GM19240 (cell line): ENCODE measurements around the gene ADGRG1.
"Not testable (repeated sequence)": the region's sequence is repeated elsewhere in the genome, so short reads cannot be mapped to it uniquely, and the experiment has no call there.

Experiments used
- DNase-seq: peaks from one replicate; pipeline ENCODE4 v3.0.0; 2011; ENCODE audit warnings: low spot score; ENCODE audit not compliant: insufficient read length

ADGRG1 gene

DNA sequence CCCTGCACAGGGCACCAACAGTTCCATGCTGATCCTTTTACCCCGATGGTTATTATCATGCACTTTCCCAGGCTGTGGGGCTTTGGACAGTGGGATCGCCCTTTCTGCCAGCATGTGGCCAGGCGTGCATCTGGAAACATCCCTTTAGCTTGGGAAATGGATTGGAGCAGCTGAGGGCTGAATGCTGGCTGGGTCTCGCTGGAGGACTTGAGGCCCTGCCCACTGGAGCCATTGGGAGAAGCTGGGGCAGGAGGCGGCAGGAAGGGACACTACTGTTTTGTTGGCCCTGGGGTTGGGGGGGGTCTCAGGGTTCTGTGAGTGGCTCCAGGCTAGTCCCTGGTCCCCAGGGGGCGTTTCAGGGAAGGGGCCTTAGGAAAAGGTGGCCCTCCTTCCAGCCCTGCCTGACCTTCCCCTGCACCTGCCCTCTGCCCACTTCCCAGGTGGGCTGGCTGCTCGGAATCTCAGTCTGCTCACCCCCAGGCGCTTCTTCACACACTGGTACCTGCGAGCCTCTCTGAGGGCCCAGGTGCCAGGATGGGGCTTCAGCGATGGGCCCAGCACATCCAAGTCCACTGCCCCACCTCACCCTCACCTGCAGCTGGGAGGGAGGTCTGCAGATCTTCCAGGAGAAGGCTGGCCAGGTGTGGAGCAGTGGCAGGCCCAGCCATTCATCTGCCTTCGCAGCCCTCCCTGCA lies 38.1 kb downstream of the ADGRG1 start:
- DNase-seq, result no peak

DNA sequence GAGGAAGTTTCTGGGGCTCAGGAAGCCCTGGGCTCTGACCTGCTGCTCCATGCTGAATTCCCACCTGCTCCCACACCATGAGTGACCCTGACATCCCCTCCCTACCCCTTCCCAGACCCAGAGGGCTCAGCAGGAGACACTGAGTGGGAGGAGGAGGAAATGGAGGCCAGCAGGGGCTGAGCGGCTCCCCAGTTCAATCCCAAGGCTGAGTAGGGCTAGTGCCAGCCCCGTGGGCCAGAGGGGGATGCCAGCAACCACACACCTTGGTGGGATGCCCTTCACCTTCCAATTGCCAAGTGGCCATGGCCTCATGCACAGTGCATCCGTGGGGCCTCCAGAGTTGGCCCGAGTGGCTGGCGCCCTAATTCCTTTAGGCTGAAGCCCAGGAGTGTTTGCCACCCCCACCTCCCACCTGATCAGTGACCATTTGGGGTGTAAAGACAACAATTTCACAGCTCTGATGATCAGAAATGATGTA lies 38.7 kb downstream of the ADGRG1 start:
- no peak for DNase-seq

DNA sequence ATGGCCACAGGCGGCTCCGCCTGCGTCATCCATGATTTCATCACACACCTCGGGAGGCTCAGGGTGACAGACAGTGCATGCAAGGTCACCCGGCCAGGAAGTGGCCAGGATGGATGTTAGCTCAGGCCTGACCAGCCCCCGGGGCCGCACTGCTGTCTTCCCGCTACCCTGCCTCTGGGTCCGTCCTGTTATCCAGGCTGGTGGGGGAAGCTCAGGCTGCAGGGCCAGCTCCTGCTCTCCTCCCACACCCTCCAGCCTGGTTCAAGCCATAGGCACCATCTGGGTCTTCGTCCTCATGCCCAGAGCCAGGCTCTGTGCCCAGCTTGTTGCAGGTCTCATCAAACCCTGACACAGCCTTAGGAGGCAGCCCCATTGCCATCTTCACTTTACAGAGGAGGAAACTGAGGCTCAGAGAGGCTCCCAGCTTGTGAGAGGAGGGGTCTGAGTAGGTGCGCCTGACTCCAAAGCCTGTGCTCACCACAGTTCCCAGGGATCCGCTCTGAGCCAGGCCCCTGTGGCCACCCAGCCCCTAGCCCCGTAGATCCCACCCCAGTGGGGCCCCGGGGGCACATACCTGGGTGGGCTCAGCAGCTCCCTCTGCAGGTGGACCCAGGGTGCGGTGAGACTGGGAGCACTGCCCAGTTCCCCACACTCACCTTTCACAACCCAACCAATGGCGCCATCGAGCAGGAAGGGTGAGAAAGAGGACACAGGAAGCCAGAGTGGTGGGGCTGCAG lies 39.3 kb downstream of the ADGRG1 start:
- no peak for DNase-seq

DNA sequence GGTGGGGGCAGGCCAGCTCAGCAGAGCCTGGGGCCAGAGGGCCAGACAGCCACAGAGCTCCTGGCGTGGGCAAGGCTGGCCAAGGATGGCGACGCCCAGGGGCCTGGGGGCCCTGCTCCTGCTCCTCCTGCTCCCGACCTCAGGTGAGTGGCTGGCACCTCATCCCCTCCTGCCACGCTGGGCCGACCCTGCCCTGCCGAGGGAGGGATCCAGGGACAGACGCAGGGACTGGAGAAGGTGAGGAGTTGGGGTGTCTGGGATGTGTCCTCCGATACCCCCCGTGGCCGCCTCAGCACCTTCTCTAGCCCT lies 39.8 kb downstream of the ADGRG1 start, which contains the start of gene ADGRG3:
ADGRG3 (plus strand) TSS at position 44 of the 309 bp plus-strand sequence; CDS start at position 86, 42 bp downstream.
- no peak for DNase-seq

DNA sequence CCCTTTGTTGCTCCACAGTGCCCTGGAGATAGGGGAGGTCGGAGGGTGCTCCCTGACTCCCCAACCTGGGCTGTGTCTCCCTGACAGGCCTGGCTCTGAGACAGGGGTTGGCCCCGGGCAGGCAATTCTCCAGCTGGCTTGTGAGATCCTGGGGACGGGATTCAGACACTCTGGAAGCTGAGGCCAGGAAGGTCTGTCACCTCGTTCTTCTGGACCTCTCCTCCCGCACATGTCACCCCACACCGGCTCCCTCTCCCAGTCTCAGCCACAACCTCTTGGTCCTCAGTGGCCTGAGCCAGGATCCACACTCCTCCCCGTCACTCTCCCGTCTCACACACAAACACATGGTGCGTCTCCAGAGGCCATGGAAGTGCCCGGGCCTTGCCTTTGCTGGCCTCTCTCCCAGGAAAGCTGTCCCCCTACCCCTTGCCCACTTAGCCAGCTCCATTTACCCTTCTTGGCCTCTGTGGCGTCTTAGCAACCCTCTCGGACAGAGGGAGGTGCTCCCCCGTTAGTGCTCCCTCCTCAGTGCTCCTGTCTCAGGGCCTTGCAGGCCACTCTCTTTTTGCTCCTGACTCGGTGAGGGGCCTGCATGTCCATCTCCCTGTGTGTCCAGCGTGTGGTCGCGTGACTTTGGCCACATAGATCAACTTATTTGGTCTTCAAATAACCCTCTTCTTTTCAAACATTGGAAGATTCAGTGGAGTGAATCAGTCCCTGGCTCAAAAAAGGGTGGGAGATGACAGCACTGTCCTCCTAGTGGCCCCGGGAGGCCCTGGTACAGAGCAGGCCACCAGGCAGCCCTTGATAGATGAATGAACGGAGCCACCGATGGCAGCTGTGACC lies 40.4 kb downstream of the ADGRG1 start:
- DNase-seq, result no peak

DNA sequence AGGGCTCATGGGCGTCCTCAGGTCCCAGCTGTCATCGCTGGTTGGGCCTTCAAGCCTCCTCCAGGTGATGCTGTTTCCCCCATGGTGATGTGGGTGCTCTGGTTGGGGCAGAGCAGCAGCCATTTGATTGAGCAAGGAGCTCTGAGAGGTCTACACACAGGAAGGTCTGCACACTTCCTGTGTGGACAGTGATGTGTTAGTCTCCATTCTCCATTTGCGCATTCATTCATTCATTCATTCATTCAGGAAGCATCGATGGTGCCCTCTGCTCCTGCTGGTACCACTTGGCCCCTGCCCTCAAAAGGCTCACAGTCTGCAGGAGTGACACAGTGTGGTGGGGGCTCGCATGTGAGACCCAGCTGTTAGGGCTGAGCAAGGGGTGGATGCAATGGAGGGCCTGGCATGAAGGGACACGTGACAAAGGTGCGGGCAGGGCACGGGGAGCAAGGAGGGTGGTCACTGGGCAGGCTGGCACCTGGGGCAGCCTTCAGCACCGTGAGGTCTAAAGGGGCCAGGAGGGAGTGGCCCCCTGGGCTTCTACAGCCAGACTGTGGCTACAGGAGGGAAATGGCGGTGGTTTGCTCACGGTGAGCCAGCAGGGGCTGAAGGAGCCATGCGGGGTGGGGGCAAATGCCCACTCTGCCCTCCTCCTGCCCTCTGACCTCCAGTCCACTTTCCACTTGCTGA lies 41.2 kb downstream of the ADGRG1 start:
- no peak for DNase-seq

DNA sequence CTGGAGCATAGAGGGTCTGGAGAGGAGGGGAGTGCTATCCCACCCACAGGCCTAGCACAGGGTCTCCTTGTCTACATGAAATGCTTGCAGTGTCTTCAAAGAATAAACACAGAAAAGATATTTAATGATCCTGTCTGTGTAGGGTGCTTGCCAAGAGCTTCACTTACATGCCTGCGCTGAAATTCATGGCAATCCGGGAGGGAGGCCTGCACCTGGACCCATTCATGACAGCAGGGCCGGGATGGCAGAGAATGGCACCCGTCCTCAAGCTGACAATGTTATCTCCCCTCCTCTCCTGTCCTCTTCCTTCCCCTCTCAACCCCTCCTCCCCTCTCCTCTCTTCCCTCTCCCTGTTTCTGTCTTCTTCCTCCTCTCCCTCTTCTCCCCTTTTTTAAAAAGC lies 41.8 kb downstream of the ADGRG1 start:
- DNase-seq, result no peak

DNA sequence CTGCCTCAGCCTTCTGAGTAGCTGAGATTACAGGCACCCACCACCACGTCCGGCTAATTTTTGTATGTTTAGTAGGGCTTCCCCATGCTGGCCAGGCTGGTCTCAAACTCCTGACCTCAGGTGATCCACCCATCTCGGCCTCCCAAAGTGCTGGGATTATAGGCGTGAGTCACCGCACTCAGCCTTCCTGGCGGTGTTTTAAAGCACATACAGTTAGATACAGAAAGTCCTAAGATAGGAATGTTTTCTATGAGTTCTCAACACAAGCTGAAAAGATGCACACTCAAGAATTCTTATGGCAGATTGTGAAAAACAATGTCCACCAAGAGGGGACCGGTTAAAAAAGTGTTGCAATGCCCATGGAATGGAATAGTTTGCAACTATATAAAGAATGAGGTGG lies 43.0 kb downstream of the ADGRG1 start:
- not testable (repeated sequence) for DNase-seq

DNA sequence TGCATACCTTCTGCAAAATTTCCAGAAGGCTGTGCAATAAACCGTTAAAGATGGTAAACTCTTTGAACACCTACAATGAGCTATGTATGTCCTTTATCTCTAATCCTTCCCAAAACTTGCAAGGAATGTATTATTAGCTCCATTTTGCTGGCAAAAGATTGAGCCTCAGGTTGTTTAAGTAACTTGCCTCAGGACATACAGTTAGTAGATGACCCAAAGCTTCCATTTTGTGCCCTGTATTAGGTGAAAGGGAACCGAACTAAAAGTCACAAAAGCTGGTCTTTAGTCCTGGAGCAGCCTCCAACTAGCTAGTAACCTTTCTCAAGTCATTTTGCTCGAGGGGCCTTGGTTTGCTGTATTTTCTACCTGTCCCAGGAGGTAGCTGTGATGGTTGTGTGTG lies 44.0 kb downstream of the ADGRG1 start:
- DNase-seq, result no peak

DNA sequence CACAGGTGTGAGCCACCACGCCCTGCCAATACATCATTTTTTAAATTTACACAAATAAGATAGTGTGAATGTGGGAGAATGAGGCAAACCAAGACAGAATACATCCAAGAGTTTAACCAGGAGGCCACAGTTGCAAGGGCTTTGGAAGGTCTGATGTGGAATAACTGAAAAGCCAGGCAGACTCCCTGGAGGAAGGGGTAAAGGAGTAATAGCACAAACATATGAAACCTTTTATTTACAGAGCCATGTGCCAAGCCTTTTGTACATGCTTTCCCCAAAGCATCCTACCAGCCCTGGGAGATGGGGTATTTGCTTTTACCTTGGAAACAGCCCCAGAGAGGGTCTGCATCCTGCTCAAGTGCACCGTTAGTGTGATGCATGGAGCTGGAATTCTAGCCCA lies 44.4 kb downstream of the ADGRG1 start:
- no peak for DNase-seq

DNA sequence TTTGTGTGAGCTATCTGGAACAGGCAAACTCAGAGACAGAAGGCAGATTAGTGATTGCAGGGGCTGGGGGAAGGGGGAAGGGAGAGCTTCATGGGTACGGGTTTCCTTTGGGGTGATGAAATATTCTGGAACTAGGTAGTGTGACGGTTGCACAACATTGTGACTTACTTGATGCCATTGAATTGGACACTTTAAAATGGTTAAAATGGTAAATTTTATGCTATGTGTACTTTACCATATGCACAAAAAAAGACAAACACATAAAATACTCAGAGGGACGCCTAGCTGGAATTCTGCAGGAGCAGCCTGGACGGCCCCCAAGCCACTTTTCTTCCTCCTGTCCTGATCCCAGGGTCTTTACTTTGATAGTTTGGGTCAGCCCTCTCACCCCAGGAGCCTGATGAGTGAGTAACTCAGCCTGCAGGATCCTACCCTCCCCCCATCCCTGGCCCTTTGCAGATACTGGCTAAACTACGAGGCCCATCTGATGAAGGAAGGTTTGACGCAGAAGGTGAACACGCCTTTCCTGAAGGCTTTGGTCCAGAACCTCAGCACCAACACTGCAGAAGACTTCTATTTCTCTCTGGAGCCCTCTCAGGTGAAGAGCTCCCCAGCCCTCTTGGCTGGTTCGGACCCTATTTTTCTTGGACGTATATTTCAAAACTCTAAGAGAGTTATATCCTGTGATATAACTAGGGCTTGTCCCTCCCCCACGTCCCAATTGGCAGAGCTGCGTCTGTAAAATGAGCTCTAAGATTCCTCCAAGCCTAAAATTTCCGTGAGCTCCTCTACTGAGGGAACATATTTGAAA lies 47.5 kb downstream of the ADGRG1 start:
- no peak for DNase-seq

DNA sequence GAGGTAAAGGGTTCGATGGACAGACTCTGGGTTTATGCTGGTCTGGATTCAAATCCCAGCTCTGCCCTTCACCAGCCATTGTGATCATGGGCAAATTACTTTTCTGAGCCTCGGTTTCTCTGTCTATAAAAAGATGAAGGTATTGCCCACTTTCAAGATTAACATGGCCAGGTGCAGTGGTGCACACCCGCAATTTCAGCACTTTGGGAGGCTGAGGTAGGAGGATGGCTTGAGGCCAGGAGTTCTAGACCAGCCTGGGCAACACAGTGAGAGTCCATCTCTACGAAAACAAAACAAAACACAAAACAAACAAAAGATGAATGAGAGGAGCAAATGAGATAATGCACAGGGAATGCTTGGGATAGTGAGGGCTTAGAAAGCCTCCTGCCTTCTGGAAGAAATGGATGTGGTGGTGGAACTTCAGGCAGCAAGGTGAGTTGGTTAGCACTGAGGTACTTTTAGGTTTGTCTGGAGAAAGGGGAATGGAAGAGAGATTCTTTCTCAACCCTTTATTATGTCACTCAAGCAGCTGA lies 48.2 kb downstream of the ADGRG1 start:
- no peak for DNase-seq

DNA sequence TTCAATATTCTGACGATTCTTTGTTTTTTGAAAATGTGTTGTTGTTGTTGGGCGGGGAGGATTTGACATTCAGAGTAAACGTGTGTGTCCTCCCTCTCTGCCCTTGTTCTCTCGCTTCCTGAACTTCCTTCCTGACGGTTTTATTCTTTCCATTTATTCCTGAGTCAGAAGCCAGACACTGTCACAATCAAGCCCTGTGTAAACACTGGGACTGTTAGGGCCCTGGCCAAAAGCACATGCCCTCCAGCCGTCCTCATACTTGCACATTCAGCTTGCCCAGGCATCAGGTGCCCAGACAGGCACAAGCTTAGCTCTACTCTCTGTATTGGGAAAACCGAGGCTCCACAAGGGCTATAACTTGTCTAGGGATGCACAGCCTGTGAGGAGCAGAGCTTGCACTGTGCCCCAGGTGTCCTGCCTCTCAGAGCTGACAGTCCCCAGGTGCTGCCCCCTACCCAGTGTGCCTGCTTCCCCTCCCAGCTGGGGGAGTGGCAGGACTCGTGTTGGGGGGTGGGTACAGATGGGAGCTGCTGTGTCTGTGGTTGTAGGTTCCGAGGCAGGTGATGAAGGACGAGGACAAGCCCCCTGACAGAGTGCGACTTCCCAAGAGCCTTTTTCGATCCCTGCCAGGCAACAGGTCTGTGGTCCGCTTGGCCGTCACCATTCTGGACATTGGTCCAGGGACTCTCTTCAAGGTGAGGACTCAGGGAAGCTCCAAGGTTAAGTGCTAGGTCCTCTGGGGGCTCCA lies 49.4 kb downstream of the ADGRG1 start:
- DNase-seq, result no peak

DNA sequence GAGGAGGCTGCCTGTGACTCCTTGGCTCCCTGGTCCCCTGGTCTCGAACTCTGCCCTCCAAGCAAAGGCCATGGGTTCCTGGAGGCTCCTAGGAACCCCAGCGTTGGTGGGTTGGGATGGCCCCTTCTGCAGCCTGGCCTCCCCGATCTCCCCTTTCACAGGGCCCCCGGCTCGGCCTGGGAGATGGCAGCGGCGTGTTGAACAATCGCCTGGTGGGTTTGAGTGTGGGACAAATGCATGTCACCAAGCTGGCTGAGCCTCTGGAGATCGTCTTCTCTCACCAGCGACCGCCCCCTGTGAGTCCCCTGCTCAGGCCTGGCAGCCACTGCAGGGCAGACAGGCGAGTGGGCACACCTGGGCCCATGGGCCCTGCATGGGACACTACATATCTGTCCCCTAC lies 50.6 kb downstream of the ADGRG1 start:
- DNase-seq, result no peak

DNA sequence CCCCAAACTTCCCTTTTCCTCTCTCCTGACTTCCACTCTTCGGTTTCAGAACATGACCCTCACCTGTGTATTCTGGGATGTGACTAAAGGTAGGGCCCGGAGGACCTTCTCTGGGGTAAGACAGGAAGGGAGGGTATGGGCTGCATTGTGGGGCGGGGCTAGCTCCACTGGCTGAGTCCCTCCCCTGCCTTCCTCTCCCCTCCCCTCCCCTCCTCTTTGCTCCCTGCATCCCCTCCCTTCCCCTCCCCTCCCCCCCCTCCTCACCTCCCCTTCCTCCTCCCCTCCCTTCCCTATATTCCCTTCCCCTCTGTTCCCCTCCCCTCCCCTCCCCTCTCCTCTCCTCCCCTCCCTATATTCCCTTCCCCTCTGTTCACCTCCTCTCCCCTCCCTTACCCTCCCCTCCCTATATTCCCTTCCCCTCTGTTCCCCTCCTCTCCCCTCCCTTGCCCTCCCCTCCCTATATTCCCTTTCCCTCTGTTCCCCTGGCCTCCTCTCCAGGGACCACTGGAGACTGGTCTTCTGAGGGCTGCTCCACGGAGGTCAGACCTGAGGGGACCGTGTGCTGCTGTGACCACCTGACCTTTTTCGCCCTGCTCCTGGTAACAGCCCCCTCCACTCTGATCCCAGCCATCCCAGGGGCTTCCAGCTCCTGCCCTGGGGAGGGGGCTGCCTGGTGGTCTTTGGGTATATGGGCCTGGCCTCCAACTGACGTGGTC lies 51.5 kb downstream of the ADGRG1 start:
- no peak for DNase-seq

DNA sequence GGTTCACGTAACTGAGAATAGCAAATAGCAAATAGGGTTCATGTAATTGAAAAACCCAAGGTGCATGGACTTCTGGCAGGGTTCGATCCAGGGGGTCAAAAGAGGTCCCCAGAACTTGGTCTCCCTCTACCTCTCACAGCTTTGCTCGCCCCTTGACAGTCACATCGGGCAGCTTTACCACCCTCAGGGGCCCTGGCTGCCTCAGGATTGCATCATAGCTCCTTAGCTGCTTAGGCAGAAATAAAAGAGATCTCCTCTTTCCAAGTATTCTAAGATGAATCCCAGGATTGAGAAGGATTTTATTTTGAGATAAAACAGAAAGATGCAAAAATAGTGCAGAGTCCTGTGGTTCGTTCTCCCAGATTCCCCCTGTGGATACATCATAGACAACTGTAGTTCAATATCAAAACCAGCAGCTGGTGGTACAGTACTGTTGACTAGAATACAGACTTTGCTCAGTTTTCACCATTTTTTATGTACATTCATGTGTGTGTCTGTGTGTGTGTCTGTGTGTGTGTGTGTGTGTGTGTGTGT lies 52.5 kb downstream of the ADGRG1 start:
- DNase-seq, result no peak

DNA sequence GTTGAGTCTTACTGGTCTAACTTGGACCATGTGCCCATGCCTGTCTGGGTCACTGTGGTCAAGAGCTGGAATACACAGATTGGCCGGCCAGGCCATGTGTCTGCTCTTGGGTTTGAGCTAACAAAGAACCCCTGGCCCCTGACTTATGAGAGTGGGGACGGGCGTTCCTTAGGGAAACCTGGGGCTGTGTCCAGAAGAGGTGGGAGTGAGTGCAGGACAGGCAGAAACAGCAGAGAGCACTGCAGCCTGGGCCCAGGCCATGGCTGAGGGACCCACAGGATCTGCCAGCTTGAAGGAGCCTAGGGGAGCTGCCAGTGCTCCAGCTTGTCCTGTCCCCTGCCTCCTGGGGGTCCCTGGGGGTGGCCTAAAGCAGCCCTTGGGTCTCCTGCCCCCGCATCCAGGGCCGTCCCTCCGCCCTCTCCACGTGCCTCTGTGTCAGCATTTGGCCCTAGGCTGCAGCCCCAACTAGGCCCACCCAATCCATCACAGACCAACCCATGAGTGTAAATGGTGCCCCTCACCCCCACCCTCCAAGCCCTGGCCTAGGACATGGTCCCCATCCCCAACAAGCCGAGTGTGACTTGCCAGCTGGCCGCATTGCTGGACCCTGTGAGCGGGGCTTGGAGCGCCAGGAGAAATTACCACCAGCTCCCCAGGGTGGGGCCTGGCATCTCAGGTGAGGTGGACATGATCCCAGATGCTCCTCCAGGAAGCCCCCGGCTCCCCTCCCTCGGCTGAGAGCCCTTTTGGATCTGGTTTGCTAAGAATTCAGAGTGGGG lies 53.7 kb downstream of the ADGRG1 start:
- DNase-seq, result no peak
